Gastrocnemius medialis (tissue), 4 donors: ENCODE data around the gene GLRA1.

Source experiments
- CTCF ChIP-seq, 5 experiments: fragments of 450-650 bp in 3 of 5; fragments of 200-600 bp in 2 of 5; sonication (generic) in 2 of 5; IDR thresholded peaks in 4 of 5; conservative IDR thresholded peaks in 1 of 5; 1 replicate in 4 of 5; 2 replicates in 1 of 5; pipeline ENCODE4 v1.5.1; 2016 to 2019; ENCODE audit warnings: antibody characterized with exemption in 5 of 5, mild to moderate bottlenecking in 3 of 5, moderate library complexity in 3 of 5
- POLR2A ChIP-seq, 2 donors: fragments of 450-650 bp; IDR thresholded peaks; one replicate each; pipeline ENCODE4 v1.6.1; 2017; ENCODE audit warnings: antibody characterized with exemption in 2 of 2, mild to moderate bottlenecking in 2 of 2, moderate library complexity in 2 of 2

GRCh38 chr5:151904127-151904526, 20.5 kb downstream of the GLRA1 start:
- no peak for TF ChIP-seq POLR2A (IDR thresholded peaks at IDR 0.05)
- no peak for TF ChIP-seq CTCF (IDR thresholded peaks at IDR 0.05 in 4 of 5, conservative IDR thresholded peaks at IDR 0.05 in 1 of 5)
